Nephron (organoid): ENCODE measurements around the gene ASH1L.
A peak's percentile ranks its signal among the peaks of the same experiment; 100 is the strongest.

Experiments used
- H3K27ac Mint-ChIP-seq, 3 experiments: 2 replicates each; pipeline ENCODE4 v1.8.0; 2020; ENCODE audit warnings: mixed read lengths in 3 of 3, mild to moderate bottlenecking in 2 of 3, moderate library complexity in 1 of 3
- H3K27me3 Mint-ChIP-seq: 2 replicates; pipeline ENCODE4 v1.8.0; 2021; ENCODE audit warnings: low read depth, mild to moderate bottlenecking, moderate library complexity, mixed read lengths
- H3K36me3 Mint-ChIP-seq: 2 replicates; pipeline ENCODE4 v1.8.0; 2020; ENCODE audit warnings: low read depth, mixed read lengths
- H3K4me1 Mint-ChIP-seq: 2 replicates; pipeline ENCODE4 v1.8.0; 2020; ENCODE audit warnings: mixed read lengths
- H3K4me3 Mint-ChIP-seq, 3 experiments: 2 replicates each; pipeline ENCODE4 v1.8.0; 2020; ENCODE audit warnings: mild to moderate bottlenecking in 3 of 3, mixed read lengths in 3 of 3, moderate library complexity in 2 of 3
- H3K9me3 Mint-ChIP-seq: 2 replicates; pipeline ENCODE4 v1.8.0; 2020; ENCODE audit warnings: mixed read lengths
- CTCF ChIP-seq, 3 experiments: fragments of 200-600 bp; sonication (generic); IDR thresholded peaks; one replicate each; pipeline ENCODE4 v1.5.0; 2021; ENCODE audit warnings: antibody characterized with exemption in 3 of 3; ENCODE audit not compliant: unreplicated experiment in 3 of 3

The ASH1L gene

GRCh38 chr1:155463865-155464650 lies 98.5 kb downstream of the ASH1L start:
- Mint-ChIP-seq H3K4me3 (no peak overlapping the region), H3K4me1 (peaks cover 23% of the 10 kb centered on the region), H3K9me3 (no peaks in the 10 kb centered on the region), H3K27me3 (no peaks in the 10 kb centered on the region), H3K27ac (no peak overlapping the region), H3K36me3 (peaks cover 41% of the 10 kb centered on the region)
- TF ChIP-seq CTCF (IDR thresholded peaks at IDR 0.05; ENCODE audit: unreplicated experiment in 3 of 3) = no peak

- no peak overlapping the region for H3K27ac Mint-ChIP-seq
- H3K9me3 Mint-ChIP-seq = no peaks in the 10 kb centered on the region
- H3K27me3 Mint-ChIP-seq = no peaks in the 10 kb centered on the region
- peaks cover 50% of the 10 kb centered on the region for H3K36me3 Mint-ChIP-seq
- peaks cover 31% of the 10 kb centered on the region for H3K4me1 Mint-ChIP-seq
- TF ChIP-seq CTCF (IDR thresholded peaks at IDR 0.05; ENCODE audit: unreplicated experiment in 3 of 3) = no peak
- H3K4me3 Mint-ChIP-seq = no peak overlapping the region
These were observed 104.5 kb downstream of the ASH1L start for GRCh38 chr1:155458111-155458510.

GRCh38 chr1:155457266-155457665 lies 105.3 kb downstream of the ASH1L start:
- Mint-ChIP-seq H3K27me3 (no peaks in the 10 kb centered on the region), H3K27ac (peak overlapping the region in 1 of 3 experiments; percentile 13), H3K9me3 (no peaks in the 10 kb centered on the region), H3K4me1 (peaks cover 29% of the 10 kb centered on the region), H3K4me3 (no peak overlapping the region), H3K36me3 (peaks cover 50% of the 10 kb centered on the region)
- no peak for TF ChIP-seq CTCF (IDR thresholded peaks at IDR 0.05; ENCODE audit: unreplicated experiment in 3 of 3)

GRCh38 chr1:155455588-155456195 lies 106.9 kb downstream of the ASH1L start:
- H3K9me3 Mint-ChIP-seq = no peaks in the 10 kb centered on the region
- no peak overlapping the region for H3K4me3 Mint-ChIP-seq
- no peaks in the 10 kb centered on the region for H3K27me3 Mint-ChIP-seq
- TF ChIP-seq CTCF (IDR thresholded peaks at IDR 0.05; ENCODE audit: unreplicated experiment in 3 of 3) = no peak
- peaks cover 21% of the 10 kb centered on the region for H3K4me1 Mint-ChIP-seq
- peak overlapping the region; percentile 22 to 66 (median 61) for H3K27ac Mint-ChIP-seq
- H3K36me3 Mint-ChIP-seq = peaks cover 45% of the 10 kb centered on the region

- H3K36me3 Mint-ChIP-seq = peaks cover 53% of the 10 kb centered on the region
These were observed 108.5 kb downstream of the ASH1L start for GRCh38 chr1:155454096-155454495.

More at GRCh38 chr1:155454096-155454495, 108.5 kb downstream of the ASH1L start:
- peaks cover 21% of the 10 kb centered on the region for H3K4me1 Mint-ChIP-seq
- H3K9me3 Mint-ChIP-seq = peaks cover 5% of the 10 kb centered on the region
- no peak overlapping the region for H3K4me3 Mint-ChIP-seq
- no peaks in the 10 kb centered on the region for H3K27me3 Mint-ChIP-seq
- no peak overlapping the region for H3K27ac Mint-ChIP-seq
- no peak for TF ChIP-seq CTCF (IDR thresholded peaks at IDR 0.05; ENCODE audit: unreplicated experiment in 3 of 3)
